Endodermal cell (in vitro differentiated cells): ENCODE results near the gene ERG. TPM values are rescaled to one million over a fixed set of nuclear protein-coding genes. Genes with fewer than 3 reads are reported as not detected.

Source experiments
- DNase-seq: peaks from one replicate; pipeline ENCODE4 v3.0.0-alpha.2; 2017
- H3K27ac ChIP-seq: 2 replicates; pipeline ENCODE4 v1.5.1; 2013; ENCODE audit warnings: mild to moderate bottlenecking, low read depth, low read length, moderate library complexity
- H3K27me3 ChIP-seq: 2 replicates; pipeline ENCODE4 v1.6.1; 2013; ENCODE audit warnings: mild to moderate bottlenecking, low read length, moderate library complexity; ENCODE audit not compliant: insufficient read depth, control insufficient read depth, poor library complexity, severe bottlenecking
- H3K36me3 ChIP-seq: 2 replicates; pipeline ENCODE4 v1.7.0; 2013; ENCODE audit warnings: mild to moderate bottlenecking, low read length, moderate library complexity; ENCODE audit not compliant: control insufficient read depth, insufficient read depth
- H3K4me1 ChIP-seq: one replicate; pipeline ENCODE4 v1.7.0; 2013; ENCODE audit warnings: low read length; ENCODE audit not compliant: control insufficient read depth, insufficient read depth
- H3K4me3 ChIP-seq: 2 replicates; pipeline ENCODE4 v1.5.1; 2013; ENCODE audit warnings: mild to moderate bottlenecking, low read length, moderate library complexity
- H3K9ac ChIP-seq: 2 replicates; pipeline ENCODE4 v1.6.1; 2013; ENCODE audit warnings: mild to moderate bottlenecking, low read length, moderate library complexity; ENCODE audit not compliant: poor library complexity, severe bottlenecking; ENCODE audit errors: extremely low read depth
- H3K9me3 ChIP-seq: 2 replicates; pipeline ENCODE4 v1.6.1; 2013; ENCODE audit warnings: mild to moderate bottlenecking, low read length, moderate library complexity; ENCODE audit not compliant: control insufficient read depth
- H3K27ac Mint-ChIP-seq: 2 replicates; pipeline ENCODE4 v1.8.0; 2020; ENCODE audit warnings: mixed read lengths
- H3K27me3 Mint-ChIP-seq: 2 replicates; pipeline ENCODE4 v1.8.0; 2021; ENCODE audit warnings: mild to moderate bottlenecking, mixed read lengths; ENCODE audit not compliant: insufficient read depth
- H3K36me3 Mint-ChIP-seq: 2 replicates; pipeline ENCODE4 v1.8.0; 2020; ENCODE audit warnings: low read depth, mixed read lengths
- H3K4me1 Mint-ChIP-seq: 2 replicates; pipeline ENCODE4 v1.8.0; 2020; ENCODE audit warnings: mixed read lengths
- H3K4me3 Mint-ChIP-seq: 2 replicates; pipeline ENCODE4 v1.8.0; 2020; ENCODE audit warnings: mild to moderate bottlenecking, moderate library complexity, mixed read lengths
- H3K9me3 Mint-ChIP-seq: 2 replicates; pipeline ENCODE4 v1.8.0; 2020; ENCODE audit warnings: mild to moderate bottlenecking, mixed read lengths
- CTCF ChIP-seq: fragments of 200-600 bp; sonication (generic); conservative IDR thresholded peaks from 2 replicates; pipeline ENCODE4 v1.5.0; 2021; ENCODE audit warnings: antibody characterized with exemption, mild to moderate bottlenecking
- WGBS, 2 experiments: methylation state at CpG; one replicate each; pipeline versions ENCODE4 v1.1.5 to v1.1.7; 2013; ENCODE audit warnings: missing lambda C conversion rate in 2 of 2, mixed read lengths in 1 of 2; ENCODE audit not compliant: insufficient coverage in 1 of 2, insufficient read length in 1 of 2; 5-methylcytosine and 5-hydroxymethylcytosine counted together
- total RNA-seq, 2 donors: library from RNA; stranded (reverse); fragmentation: NEBNext Ultra II Directional in 1 of 2; extraction: Animal tissue kit (Norgen Biotek cat#: 25700) in 1 of 2; gene quantifications; 2 replicates in 1 of 2; 3 replicates in 1 of 2; pipeline ENCODE4 v1.2.1, GENCODE V29; 2021

ERG gene
- total RNA-seq, 2 donors from 2014 or later, result not detected

- Mint-ChIP-seq H3K27me3 (no peaks in the 10 kb centered on the region), H3K9me3 (no peaks in the 10 kb centered on the region), H3K4me1 (no peaks in the 10 kb centered on the region), H3K4me3 (no peak overlapping the region), H3K36me3 (no peaks in the 10 kb centered on the region), H3K27ac (no peak overlapping the region)
- 85 to 100% methylated on average over 1 of the region's 1 CpG for WGBS, 2 experiments
- no peaks in the 10 kb centered on the region for H3K9me3 ChIP-seq
- no peak overlapping the region for H3K27ac ChIP-seq
- no peak overlapping the region for H3K4me3 ChIP-seq
- H3K36me3 ChIP-seq, result no peaks in the 10 kb centered on the region
- no peak overlapping the region for H3K9ac ChIP-seq
- no peaks in the 10 kb centered on the region for H3K27me3 ChIP-seq
- no peak for DNase-seq
- TF ChIP-seq CTCF, result no peak
- H3K4me1 ChIP-seq, result no peaks in the 10 kb centered on the region
Observed at GRCh38 chr21:38388203-38388602, 110.1 kb downstream of the ERG start.

DNA sequence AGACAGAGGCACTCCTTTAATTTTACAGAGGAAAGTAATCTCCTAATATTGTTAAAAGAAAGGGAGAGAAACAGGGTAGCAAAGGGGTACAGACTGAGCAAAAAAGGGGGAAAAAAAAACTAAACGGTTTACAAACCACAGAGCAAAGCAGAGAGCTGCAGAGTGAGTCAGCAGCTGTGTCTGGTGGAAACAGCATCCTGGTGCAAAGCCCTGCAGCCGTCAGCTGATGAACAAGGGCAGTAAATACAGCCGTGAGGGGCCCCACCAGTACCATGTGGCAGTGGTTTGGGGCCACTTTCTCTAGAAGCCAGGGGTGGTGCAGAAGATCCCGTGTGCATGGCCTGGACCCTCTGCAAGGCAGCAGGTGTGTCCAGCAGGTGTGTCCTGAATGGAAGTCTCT, 111.3 kb downstream of the ERG start:
- Histone ChIP-seq H3K4me1 (no peaks in the 10 kb centered on the region), H3K36me3 (no peaks in the 10 kb centered on the region), H3K9me3 (no peaks in the 10 kb centered on the region), H3K27ac (no peak overlapping the region), H3K27me3 (no peaks in the 10 kb centered on the region), H3K9ac (no peak overlapping the region), H3K4me3 (no peak overlapping the region)
- Mint-ChIP-seq H3K4me3 (no peak overlapping the region), H3K9me3 (no peaks in the 10 kb centered on the region), H3K27ac (no peak overlapping the region), H3K4me1 (no peaks in the 10 kb centered on the region), H3K27me3 (no peaks in the 10 kb centered on the region), H3K36me3 (no peaks in the 10 kb centered on the region)
- TF ChIP-seq CTCF, result no peak
- 85 to 87% methylated on average over 3 to 4 of the region's 4 CpGs for WGBS, 2 experiments
- no peak for DNase-seq

GRCh38 chr21:38385427-38386175, 112.7 kb downstream of the ERG start:
- Mint-ChIP-seq H3K36me3 (no peaks in the 10 kb centered on the region), H3K9me3 (no peaks in the 10 kb centered on the region)
- WGBS, 2 experiments, result 89 to 95% methylated on average over 3 to 5 of the region's 7 CpGs

More at GRCh38 chr21:38385427-38386175, 112.7 kb downstream of the ERG start:
- DNase-seq, result no peak
- Histone ChIP-seq H3K4me1 (no peaks in the 10 kb centered on the region), H3K27ac (no peak overlapping the region), H3K9me3 (no peaks in the 10 kb centered on the region), H3K36me3 (no peaks in the 10 kb centered on the region), H3K27me3 (no peaks in the 10 kb centered on the region), H3K9ac (no peak overlapping the region), H3K4me3 (no peak overlapping the region)
- no peaks in the 10 kb centered on the region for H3K27me3 Mint-ChIP-seq
- no peak overlapping the region for H3K4me3 Mint-ChIP-seq
- H3K4me1 Mint-ChIP-seq, result no peaks in the 10 kb centered on the region
- no peak for TF ChIP-seq CTCF
- no peak overlapping the region for H3K27ac Mint-ChIP-seq
